GM21381 (cell line): ENCODE results near the gene OMD.

Experiments used
- ATAC-seq: cut with Tn5 transposase; IDR thresholded peaks from one replicate; pipeline ENCODE4 v1.9.1; 2021; ENCODE audit warnings: mild to moderate bottlenecking, moderate library complexity; ENCODE audit not compliant: unreplicated experiment

The OMD gene, protein sequence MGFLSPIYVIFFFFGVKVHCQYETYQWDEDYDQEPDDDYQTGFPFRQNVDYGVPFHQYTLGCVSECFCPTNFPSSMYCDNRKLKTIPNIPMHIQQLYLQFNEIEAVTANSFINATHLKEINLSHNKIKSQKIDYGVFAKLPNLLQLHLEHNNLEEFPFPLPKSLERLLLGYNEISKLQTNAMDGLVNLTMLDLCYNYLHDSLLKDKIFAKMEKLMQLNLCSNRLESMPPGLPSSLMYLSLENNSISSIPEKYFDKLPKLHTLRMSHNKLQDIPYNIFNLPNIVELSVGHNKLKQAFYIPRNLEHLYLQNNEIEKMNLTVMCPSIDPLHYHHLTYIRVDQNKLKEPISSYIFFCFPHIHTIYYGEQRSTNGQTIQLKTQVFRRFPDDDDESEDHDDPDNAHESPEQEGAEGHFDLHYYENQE

GRCh38 chr9:92424340-92424739, at the start of gene OMD:
OMD (minus strand) TSS chr9:92424471; CDS start chr9:92417558, 6,913 bp downstream.
- ATAC-seq: no peak

- ATAC-seq: no peak
Observed at GRCh38 chr9:92468206-92468605, 43.9 kb upstream of the OMD start.

GRCh38 chr9:92467511-92467910, 43.2 kb upstream of the OMD start:
- no peak for ATAC-seq

DNA sequence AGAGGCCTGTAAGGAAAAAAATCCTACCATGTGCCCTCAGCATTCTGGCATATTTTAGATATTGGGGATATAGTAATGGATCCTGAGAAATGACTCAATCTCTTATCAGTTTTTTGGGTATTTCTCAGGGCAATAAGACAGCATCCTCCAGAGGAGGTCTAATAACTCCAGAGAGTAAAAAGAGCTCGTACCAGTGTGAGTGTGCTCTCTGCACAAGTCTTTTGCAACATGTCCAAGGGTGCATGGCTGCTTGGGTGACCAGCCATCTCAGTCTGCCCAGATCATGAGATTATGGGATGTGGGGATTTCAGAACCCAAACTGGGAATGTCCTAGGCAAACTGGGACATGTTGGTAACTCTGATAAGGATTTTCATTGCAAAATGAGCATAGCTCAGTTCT, 42.8 kb upstream of the OMD start:
- ATAC-seq: no peak

- no peak for ATAC-seq
Observed at GRCh38 chr9:92463984-92464383, 39.7 kb upstream of the OMD start.

DNA sequence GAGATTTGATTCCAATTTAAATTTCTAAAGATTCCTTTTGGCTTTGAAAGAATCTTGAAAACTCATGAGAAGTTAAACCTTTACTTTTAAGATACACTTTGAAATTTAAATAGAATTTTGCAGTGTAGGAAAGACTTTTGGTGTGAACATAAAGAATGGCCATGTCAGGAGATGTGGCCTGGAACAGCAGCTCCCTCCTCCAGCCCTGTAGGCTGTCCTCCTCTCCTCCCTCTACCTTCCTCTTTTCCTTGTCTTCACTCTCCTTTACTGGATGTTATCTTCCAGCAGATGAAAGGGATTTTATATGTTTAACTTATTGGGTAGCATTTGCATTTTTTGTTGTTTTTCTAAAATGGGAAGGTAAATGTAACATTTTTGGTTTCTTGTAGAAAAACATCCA, 39.1 kb upstream of the OMD start:
- no peak for ATAC-seq

DNA sequence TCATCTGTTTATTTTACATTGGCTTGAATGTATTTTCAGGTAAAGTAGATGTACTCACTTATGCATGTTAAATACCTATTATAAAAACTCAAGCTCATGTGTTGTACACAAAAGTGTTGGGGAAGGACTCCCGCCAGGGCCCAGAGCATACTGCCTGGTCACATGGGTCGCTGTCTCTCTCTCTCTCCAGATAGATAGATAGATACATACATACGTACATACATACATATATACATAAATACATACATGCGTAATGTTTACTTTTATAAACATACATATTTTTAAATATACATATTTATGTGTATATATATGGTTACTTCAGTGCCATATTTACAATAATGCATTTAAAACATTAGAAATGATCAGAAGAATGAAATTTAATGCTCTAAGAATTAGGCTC, 33.3 kb upstream of the OMD start:
- ATAC-seq: no peak

DNA sequence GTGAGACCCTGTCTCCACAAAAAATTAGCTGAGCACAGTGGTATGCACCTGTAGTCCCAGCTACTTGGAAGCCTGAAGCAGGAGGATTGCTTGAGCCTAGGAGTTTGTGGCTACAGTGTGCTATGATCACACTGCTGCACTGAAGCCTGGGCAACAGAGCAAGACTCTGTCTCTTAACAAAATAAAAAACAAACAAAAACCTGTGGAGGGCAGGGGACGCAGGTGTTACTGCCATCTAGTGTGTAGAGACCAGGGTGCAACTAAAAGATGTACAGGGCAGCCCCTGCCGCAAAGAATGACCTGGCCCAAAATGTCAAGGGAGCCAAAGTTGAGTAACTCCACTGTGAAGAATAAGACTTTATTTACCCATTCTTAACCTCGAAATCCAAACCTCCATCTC, 30.9 kb upstream of the OMD start:
- no peak for ATAC-seq

- no peak for ATAC-seq
Observed at GRCh38 chr9:92446536-92446935, 22.3 kb upstream of the OMD start.

DNA sequence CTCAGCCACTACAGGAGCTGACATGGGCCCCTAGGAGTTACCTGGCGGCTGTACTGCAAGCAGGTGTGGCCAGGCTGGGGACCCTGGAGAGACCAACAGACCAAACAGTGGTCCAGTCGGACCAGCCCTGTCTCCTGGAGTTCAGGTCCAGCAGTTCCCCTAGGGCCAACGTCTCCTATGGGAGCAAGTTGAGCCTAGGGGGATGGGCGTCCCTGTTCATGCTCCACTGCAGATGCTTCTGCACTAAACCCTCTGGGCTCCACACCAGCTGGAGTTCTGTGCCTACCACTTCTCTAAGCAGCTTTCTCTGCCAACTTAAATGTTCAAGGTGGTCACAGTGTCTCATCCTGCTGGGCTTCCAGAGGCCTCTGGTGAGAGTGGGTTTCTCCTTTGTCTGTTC, 20.6 kb upstream of the OMD start:
- ATAC-seq: no peak

- ATAC-seq: no peak
Observed at GRCh38 chr9:92440751-92441046, 16.4 kb upstream of the OMD start.

DNA sequence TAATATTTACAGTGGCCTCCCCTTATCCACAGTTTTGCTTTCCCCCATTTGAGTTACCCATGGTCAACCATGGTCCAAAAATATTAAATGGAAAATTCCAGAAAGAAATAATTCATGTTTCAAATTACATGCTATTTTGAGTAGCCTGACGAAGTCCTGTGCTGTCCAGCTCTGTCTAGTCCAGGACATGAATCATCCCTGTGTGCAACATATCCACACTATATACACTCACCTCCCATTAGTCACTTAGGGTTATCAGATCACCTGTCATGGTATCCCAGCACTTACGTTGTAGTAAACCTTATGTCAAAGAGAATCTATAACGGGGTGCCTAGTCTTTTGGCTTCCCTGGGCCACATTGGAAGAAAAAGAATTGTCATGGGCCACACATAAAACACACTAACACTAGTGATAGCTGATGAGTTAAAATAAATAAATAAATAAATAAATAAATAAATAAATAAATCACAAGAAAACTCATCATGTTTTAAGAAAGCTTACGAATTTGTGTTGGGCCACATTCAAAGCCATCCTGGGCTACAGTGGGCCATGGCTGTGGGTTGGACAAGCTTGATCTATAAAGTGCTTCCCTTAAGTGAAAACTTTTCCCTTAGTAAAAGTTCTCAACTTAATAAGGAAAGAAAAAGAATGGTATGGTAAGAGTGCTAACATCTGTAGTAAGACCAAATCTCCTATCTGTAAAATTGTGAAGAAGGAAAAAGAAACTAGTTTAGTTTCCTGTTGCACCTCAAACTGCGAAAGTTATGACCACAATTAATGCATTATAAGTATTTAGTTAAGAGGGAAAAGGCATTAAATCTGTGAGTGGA, 15.9 kb upstream of the OMD start:
- no peak for ATAC-seq

DNA sequence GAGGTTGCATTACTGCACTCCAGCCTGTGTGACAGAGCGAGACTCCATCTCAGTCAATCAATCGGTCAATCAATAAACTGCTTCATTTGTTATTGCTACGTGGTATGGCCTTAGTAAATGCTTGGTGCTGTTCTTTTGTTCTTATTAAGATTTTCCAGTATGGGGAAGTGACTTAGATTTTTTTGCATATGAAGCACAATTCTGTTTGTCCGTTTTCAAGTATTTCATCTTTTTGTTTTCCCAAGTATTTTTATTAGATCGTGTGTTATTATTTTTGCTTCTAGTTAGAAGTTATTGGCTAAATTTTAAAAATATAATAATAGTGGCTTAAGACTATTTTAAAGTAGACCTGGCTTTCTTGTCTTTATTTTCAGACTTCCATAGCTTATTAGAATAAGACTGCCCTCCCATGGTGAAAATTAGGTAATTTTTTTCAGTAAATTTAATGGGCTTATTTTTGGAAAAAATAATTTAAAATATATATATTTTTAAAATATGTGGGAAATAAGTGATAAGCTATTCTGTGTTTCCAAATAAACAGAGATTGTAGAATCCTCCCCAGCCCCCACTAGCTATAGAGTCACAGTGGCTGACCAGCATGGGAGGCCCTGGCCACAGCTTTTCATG, 14.7 kb upstream of the OMD start:
- ATAC-seq: no peak

DNA sequence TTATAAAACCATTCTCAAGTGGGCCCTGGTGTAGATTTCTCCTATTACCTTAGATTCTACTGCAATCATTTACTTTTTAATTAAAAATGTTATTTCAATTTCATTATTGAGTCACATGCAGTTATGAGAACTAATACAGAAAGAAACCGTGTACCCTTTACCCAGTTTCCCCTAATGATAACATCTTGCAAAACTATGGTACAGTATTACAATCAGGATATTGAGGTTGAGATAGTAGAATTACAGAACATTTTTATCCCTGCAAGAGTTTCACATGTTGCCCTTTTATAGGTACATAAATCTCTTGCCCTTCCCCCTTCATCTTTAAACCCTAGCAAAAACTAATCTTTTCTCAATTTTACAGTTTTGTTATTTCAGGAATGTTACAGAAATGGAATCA, 11.0 kb upstream of the OMD start:
- no peak for ATAC-seq

DNA sequence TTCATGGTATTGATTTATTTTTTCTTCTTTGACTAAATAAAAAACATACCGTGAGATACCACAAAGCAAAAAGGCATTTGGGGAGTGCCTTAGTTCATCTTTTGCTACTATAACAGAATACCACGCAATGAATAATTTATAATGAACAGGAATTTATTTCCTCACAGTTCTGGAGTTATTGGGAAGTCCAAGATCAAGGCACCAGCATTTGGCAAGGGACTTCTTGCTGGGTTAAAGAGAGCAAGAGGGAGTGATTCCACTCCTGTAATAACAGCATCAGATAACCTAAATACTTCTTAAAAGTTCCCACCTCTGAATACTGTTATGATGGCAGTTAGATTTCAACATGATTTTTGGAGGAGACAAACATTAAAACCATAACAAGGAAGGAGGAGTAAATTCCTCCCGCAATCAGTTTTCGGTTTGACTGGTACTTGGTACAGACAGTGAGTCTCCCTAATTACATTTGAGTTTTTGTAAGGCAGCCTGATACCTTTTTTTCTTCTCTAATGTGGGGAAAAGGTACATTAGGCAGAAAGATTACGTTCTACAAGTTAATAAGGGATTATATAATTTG, 8.8 kb upstream of the OMD start:
- no peak for ATAC-seq

- no peak for ATAC-seq
Observed at GRCh38 chr9:92432350-92432749, 8.1 kb upstream of the OMD start.

DNA sequence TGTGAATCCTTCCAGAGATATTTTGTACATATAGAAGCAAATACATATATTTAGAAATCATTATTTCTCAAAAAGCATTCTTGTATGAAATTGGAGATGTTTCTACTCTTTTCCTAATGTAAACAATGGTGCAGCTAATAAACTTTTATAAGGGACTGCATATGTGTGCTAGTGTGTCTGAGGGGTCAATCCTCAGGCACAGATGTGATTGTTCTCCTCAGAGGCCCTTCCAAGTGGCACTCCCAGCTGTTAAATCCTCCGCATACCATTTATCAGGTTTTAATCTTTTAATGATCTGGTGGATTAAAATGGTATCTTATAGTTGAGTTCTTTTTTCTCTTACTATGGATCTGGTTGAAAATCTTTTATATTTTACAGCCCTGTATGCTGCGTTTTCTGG, 5.6 kb upstream of the OMD start:
- no peak for ATAC-seq

DNA sequence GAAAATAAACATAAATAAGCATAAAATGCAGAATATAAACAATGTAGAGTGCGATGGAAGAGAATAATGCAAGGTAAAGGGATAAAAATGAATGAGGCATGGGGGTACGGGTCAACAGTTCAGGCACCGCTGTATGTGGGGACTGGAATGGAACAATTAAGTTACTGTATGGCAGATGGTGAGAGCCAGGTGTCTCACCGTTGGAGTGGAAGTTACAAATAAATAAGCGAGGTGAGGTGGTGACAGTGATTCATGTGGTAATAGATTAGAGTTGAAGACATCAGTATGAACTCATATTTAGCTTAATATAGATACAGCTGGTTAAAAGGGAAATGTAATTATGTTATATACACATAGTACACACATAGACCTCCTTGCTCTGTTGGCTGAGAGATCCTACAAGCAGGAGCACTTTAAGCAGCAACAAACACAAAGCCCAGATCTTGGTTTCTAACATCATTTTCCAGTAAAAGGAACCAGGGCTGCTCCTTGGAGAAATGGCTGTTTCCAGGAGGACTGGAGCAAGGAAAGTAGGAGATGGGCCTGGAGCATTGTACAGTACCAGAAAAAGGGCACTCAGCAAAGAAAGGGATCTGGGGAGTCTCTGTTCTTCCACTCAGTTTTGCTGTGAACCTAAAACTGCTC, 2.4 kb upstream of the OMD start:
- ATAC-seq: no peak

- no peak for ATAC-seq
Observed at GRCh38 chr9:92425474-92425873, 1.2 kb upstream of the OMD start.

DNA sequence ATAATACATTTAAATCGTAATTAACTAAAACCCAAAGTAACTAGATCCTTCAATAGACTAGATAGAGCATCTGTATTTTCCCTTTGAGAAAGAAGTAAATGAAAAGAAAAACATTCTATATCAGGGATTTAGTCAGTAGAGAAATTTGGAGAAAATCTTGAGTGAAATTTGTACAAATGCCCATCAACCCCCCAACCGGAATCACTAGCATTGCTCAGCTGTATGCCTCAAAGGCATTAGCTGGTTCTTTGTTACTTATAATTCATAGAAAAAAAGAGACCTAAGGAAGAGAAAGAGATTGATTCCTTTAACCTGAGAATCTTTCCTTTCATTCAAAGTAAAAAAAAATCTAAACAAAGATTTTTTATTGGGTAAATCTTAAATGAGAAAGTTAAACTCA, 659 bp downstream of the OMD start:
- ATAC-seq: no peak
